ENCODE data around the gene SLC25A4.
"Not testable (repeated sequence)": the region's sequence is repeated elsewhere in the genome, so short reads cannot be mapped to it uniquely, and the experiment has no call there.

SLC25A4 gene

DNA sequence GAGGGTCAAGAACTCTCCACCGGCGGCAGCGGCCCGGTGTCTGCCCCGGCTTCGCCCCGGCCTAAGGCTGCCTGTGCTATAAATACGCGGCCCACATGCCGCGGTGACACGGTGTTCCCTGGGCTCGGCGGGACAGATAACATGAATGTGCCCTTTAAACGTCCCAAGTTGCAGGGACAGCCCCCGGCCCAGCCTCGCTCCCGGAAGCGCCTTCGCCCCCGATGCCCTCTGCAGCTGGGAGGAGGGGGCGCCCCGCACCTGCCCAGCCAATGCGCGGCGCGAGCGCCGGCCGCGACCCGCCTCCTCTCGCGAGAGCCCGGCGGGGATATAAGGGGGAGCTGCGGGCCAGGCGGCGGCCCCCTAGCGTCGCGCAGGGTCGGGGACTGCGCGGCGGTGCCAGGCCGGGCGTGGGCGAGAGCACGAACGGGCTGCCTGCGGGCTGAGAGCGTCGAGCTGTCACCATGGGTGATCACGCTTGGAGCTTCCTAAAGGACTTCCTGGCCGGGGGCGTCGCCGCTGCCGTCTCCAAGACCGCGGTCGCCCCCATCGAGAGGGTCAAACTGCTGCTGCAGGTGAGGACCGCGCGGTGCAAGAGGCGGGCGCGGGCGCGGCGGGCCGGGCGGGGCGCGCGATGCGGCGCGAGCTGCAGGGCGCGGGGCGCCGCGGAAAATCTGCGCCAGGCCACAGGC, at the start of gene SLC25A4:
TSS of gene SLC25A4 (plus strand) at position 355 of the 689 bp plus-strand sequence. CDS start at position 462, 107 bp downstream.
- no peak for DNase-seq

DNA sequence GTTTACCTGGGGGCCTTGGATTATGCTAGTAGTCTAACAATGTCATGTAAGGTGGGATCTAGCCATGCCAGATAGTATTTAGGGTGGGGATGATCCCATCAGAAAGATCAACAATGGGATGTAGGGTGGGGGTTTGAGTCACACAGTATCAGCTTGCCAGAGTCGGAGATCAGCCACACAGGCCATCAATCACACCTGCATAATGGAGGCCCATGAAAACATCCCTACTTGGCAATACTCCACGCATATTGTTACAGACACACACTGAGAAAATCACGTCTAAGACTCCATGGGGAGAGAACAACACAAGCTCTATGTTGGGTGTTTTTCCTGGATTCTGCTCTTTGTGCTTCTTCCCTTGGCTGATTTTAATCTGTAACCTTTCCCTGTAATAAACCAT, 49.5 kb upstream of the SLC25A4 start:
- no peak for DNase-seq

DNA sequence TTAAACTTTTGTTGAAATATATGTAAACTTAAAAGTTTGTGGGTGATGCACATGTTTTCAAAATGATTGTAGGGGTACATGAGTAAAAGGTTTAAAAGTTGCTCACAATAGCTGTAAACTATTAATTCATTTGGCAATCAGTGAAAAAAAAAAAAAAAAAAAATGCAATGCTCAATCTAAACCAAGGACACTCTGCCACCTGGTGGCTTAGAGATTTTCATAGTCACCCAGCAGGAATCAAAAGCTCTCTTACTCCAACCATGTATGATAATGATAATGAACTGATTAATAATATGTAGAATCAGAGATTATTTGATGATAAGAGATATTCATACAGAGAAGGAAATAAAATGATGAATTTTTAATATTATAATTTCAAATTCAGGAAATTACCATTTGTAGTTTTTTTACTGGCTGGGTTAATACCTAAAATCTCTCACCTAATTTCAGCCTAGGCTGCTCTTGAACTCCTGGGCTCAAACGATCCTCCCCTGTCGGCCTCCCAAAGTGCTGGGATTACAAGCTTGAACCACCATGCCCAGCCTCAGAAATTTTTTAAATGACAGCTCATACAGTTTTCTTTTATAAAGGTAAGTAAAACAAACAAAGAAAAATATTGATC, 46.9 kb upstream of the SLC25A4 start:
- DNase-seq, result no peak

DNA sequence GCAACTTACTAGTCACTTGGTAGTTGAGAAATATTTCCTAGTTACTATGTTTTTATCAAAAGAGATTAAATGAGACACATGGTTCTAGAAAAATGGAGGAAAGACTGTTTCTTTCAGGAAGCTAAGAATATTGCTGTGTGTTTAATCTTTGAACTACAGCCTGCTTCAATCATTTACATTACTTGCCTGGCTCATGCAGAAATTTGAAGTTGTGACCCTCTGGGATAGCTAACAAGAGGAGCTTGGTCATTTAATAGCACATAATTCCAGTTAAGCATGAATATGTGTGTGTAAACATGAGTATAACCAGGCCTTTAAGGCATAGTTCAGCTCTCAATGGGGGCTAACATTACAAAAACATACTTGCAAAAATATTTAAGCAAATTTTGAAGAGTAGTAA, 44.6 kb upstream of the SLC25A4 start:
- DNase-seq, result no peak

DNA sequence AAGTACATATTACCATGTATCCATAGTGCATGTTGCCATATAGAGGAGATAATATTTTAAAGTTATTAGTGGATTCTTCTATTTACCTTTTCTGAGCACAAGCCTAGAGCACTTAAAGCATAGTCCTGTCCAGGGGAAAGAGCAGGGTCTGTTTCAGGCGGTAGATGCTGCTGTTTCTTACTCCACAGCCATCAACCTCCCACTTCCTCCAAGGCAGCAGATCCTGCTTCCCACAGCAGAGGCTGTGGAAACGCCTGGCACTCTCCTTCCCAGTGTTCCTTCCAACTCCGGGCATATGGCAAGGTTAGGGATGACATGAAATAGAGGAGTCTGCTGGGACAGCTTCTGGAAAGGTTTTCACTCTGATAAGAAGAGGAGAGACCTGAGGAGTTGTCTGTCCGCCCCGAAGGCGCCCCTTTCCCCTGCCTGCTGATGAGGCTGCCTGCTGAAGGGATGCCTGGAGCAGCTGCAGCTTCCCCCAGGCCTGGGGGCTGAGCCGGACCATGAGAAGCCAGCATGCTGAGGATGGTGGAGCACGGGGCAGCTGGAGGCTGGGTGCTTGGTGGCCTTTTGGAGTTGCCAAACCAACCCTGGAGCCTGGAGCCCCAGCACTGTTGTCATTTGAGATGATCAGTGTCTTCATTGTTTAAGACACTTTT, 43.9 kb upstream of the SLC25A4 start:
- DNase-seq, result no peak

DNA sequence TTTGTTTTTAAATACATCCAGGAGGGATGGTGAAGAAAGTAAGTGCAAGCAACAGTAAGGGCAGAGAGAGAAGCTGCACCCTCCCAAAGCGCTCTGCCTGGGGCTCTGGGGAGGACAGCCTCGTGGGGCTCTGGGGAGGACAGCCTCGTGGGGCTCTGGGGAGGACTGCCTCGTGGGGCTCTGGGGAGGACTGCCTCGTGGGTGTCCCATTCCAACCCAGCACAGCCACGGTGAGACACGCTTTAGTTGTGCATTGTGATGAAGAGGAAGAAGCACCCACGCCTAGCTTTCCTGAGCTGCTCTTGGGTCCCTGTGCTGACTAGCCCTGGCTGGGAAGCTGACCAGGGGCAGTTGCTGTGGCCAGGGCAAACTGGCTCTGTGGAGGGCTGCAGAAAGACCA, 43.1 kb upstream of the SLC25A4 start:
- DNase-seq, result no peak

DNA sequence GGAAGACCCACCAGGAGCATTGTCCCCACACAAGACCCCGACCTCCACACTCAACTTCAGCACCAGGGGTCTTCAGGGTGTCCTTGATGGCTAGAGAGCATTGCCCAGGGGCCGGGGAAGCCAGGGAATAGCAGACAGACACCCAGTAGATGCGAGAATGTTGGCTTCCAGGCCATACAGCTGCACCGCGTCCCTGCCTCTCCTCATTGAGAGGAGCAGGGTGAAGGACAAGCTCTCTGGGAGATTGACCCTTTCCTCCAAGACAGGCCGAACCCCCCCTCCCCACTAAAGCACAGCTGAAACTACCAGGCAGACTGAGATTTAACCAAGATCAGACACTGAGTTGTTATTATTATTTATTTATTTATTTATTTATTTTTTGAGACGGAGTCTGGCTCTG, 42.6 kb upstream of the SLC25A4 start:
- no peak for DNase-seq

DNA sequence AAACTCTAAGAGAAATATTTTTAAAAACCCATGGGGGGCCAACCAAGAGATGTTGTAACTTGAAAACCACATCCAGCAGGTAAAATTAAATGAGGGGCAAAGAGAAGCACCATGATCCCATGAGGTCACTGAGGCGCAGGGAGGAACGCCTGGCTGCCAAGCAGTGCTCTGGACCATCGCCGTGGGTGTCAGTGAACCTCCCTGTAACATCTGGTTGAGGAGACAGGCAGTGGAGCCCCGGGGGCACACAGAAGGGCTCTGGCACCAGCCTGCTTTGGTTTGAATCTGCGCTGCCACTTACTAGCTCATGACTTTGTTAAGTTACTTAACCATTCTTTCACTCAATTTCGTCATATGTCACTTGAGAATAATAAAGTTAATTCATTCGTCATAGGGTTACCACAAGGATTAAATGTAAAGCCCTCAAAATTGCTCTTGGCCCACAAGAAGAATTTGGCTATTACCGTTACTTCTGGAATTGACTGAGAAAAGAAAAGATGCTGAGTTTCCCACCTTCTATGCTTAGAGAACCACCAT, 41.6 kb upstream of the SLC25A4 start:
- no peak for DNase-seq

DNA sequence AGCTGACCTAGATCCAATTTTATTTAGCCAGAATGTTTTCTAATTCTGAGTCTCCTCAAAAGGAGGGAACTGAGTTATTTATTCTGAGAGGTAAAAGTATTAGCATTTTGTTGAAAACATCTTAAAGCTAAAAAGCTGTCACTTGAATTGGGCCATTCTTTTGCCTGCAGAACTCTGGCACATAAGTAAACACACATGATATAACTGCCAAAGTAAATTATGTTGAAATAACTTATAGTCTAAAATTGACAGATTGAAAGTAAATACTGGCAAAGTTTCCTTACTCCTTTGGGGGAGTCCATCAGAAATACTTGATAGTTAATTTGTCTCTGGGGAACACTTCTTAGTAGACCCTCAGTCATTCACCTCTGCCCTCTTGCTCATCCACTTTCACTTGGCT, 38.3 kb upstream of the SLC25A4 start:
- DNase-seq, result no peak

DNA sequence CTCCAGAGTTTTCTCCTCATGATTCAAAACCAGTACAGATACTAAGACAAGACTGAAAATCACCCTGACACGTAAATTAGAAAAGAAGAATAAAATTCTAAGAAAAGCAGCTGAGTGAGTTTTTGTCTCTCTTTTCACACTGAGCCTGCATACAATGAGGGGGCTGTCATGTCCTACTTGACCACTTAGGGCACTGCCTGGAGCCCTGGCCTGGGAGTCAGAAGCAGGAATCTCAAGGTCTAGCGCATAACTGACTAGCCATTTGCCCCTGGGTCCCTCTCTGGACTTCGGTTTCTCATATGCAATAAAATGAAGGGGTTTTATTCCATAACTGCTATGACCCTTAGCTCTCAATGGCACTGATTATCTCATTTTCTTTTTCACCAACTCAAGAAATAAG, 36.7 kb upstream of the SLC25A4 start:
- DNase-seq, result no peak

DNA sequence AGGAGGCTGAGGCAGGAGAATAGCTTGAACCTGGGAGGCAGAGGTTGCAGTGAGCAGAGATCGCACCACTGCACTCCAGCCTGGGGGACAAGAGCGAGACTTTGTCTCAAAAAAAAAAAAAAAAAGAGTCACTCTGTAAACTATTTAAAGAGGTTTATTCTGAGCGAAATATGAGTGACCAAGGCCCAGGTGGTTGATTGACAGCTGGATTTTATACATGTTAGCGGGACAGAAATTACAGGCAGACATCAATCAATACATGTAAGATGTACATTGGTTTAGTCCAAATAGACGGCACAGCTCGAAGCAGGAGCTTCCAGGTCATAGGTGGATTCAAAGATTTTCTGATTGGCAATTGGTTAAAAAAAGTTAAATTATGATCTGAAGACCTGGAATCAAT, 35.5 kb upstream of the SLC25A4 start:
- DNase-seq, result not testable (repeated sequence)

DNA sequence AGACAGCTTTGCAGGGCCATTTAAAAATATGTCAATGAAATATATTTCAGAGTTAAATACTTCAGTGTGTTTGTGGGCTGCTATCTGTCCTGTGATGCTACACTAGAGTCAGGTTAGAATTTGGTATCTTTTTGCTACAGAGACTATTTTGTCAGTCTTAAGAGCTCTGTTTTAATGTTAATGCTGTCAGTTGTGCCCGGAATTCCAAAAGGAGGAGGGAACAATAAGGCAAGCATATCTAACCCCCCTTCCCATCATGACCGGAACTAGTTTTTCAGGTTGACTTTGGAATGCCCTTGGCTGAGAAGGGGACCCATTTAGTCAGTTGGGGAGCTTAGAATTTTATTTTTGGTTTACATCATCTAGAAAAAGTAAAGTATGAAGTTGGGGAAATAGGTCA, 34.9 kb upstream of the SLC25A4 start:
- no peak for DNase-seq

DNA sequence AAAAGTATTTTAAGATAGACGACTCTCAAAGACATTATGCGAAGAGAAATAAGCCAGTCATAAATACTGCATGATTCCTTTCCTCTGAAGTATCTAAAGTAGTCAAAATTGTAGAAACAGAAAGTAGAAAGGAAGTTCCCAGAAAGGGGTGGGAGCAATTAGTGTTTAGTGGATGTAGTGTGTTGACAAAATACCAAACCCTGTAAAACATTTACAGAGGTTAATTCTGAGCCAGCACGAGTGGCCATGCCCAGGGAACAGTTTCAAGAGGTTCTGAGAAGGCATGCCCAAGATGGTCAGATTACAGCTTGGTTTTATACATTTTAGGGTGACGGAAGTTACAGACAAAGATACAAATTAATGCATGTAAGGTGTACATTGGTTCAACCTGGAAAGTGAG, 34.4 kb upstream of the SLC25A4 start:
- DNase-seq, result no peak

DNA sequence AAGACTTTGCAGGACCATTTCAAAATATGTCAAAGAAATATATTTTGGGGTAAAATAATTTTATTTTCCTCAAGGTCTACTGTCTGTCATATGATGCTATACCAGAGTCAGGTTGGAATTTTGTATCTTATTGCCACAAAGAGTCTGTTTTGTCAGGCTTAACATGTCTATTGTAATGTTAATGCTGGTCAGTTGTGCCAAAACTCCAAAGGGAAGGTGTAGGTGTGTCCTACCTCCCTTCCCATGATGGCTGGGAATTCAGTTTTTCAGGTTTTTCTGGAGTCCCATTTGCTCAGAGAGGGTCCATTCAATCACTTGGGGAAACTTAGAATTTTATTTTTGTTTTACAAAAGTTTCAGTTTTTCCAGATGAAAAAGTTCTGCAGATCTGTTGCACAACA, 33.3 kb upstream of the SLC25A4 start:
- DNase-seq, result no peak

DNA sequence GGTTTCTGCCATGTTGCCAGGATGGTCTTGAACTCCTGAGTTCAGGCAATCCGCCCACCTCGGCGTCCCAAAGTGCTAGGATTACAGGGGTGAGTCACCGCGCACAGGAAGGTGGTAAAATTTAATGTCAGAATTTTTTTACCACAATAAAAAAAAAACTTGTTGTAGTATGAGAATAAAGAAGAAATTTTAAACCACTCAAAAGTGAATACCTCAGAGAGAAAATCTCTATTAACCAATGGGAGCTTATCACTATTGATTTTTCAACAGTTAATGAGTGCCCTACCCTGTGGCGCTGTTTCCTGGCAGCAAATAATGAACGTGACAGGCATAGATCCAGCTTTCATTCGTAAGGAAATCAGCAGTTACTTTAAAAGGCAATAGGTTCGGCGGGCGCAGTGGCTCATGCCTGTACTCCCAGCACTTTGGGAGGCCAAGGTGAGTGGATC, 32.7 kb upstream of the SLC25A4 start:
- DNase-seq, result no peak

DNA sequence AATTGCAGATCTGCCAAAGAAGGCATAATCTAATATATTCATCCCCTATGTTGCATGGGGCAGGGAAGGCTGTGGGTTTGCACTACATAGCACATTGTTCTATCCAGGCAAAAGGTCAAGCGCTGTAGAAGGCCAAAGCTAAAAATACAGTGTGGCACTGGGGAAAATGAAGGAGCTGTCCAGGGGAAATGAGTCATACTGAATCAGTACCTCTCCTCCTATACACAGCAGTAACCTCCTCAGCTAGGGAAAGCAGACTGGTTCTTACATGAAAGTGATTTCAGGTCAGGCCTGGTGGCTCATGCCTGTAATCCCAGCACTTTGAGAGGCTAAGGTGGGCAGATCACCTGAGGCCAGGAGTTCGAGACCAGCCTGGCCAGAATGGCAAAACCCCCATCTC, 31.0 kb upstream of the SLC25A4 start:
- no peak for DNase-seq

DNA sequence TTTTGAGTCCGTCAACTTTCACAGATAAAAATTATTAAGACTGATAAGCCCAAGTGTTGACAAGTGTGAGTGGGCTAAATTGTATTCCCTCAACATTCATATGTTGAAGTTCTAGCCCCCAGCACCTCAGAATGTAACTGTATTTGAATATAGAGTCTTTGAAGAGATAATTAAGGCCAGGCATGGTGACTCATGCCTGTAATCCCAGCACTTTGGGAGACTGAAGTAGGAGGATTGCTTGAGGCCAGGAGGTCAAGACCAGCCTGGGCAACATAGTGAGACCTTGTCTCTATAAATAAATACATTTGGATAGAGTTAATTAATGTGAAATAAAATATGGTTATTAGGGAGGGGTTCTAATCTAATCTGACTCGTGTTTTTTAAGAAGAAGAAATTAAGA, 29.7 kb upstream of the SLC25A4 start:
- DNase-seq, result no peak

DNA sequence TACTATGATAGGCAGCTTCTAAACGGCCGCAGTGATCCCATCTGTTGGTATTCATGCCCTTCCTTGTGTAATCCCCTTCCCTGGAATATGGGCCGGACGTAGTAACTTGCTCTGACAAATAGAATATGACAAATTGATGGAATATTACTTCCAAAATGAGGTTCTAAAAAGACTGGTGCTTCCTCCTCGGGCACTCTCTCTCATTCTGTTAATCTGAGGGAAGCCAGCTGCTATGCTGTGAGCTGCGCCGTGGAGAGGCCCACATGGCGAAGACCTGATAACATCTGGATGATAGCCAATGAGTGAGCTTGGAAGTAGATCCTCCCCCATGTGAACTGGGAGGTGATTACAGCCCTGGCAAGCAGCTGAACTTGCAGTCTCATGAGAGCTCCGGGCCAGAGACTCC, 27.2 kb upstream of the SLC25A4 start:
- DNase-seq, result no peak

DNA sequence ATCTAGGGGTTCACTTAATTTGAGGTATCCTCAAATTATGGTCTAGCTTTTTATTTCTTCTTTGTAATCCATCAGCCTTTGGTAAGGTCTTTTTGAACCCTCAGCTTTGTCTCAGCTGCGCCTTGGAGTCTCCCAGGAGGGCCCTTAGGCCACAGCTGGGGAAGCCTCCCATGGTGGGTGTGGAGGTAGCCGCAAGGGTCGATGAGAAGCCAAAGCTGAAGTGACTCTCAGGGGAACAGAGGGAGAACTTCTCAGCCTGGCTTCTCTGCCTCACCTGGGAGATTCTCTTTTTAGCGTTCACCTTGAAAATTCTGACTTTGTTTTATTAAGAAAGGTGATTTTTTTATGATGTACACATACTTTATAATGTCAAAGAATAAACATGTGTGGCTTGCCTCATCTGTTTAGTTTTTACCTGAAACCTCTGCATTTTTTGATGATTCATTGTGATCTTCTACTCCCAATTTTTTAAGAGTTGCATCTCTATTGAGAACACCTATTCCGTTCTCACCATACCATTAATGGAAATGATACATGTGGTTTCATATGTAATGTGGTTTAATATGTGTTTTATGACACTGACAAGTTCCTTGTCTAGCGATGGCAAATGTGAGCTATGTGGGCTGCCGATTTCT, 25.6 kb upstream of the SLC25A4 start:
- no peak for DNase-seq

DNA sequence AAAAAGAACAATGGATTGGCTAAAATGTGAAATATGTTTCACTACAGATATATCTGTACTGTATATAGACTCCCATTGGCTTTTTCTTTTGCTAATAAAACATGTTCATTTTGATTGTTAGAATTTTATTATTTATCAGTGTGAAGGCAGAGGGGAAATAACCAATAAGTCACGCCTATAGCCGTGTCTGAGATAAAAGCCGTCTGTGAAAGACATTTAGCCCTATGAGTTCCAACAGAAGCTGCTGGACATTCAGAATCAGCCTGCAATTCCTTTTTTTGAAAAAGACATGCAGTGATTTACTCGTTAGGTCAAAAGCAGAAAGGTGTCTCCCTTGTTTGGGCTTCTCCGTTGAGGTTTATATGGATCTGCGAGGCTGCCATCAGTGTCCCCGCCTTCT, 24.2 kb upstream of the SLC25A4 start:
- no peak for DNase-seq

DNA sequence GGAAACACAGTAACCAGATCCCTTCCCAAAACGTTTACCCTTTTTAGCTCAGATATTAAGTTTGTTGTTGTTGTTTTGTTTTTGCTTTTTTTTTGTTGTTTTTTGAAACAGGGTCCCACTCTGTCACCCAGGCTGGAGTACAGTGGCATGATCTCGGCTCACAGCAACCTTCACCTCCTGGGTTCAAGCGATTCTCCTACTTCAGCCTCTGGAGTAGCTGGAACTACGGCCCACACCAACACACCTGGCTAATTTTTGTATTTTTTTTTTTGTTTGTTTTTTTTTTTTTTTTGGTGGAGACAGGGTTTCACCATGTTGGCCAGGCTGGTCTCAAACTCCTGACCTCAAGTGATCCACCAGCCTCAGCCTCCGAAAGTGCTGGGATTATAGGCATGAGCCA, 23.6 kb upstream of the SLC25A4 start:
- DNase-seq, result not testable (repeated sequence)

DNA sequence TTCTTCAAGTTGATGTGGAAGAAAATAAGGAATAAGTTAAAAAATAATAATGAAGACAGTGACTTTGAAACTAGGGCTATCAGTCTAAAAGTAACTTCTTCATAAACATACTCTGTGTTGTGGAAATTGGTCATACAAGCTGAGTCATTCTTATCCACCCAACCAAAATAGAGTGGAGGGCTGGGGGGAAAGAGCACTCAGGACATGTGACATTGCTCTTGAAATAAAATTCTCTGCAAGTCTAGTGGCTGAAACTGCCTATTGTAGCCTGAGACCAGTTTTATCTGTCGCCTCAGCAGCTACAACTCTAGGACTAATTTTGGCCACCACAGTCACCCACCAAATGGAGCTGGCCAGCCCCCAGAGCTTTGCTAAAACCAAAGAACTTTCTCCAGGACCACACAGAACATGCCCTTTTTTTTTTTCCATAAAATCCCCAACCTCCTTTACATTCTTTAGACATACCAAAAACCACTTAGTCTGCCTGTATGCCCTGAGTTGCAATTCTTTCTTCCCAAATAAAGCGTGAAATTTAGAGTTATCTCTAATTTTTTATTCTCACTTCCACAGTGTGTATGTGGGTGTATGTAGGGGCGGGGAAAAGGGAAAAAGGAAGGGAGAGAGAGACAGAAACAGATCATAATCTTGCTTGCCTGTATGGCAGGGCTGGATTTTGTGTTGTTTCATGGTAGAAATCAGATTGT, 23.0 kb upstream of the SLC25A4 start:
- no peak for DNase-seq

DNA sequence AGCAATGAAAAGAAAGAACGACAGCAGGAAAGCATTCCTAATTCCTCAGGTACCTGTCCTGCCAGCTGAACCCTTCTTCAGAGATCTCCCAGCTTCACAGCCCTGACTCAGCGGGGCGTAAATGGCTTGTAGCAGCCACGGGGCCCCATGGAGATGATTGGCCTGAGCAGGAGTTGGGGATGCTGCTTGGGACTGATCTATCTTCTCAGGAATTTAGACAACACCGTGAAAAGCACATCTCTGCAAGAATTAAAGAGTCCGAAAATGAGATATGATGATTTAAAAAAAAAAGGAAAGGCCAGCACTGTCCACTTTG, 22.5 kb upstream of the SLC25A4 start:
- DNase-seq, result no peak

All from NCI-H2029 treated with DMSO at 0.1 percent for 48 hours (cell line).